ENCODE measurements around the gene RNU2-63P.

GRCh38 chr2:88061295-88061694, 44.9 kb upstream of the RNU2-63P start:
- TF ChIP-seq CTCF (IDR thresholded peaks at IDR 0.05): no peak
- no peak for TF ChIP-seq POLR2A (IDR thresholded peaks at IDR 0.05)
